Mucosa of descending colon (tissue), 3 donors: ENCODE measurements around the gene SLC17A9. TPM values are rescaled to one million over a fixed set of nuclear protein-coding genes. Genes with fewer than 3 reads are reported as not detected.
A peak's percentile ranks its signal among the peaks of the same experiment; 100 is the strongest.

Experiments
- ATAC-seq: fragments of 200-7000 bp; cut with Tn5 transposase; one replicate; pipeline ENCODE4 v1.9.1; 2020; ENCODE audit warnings: mild to moderate bottlenecking, moderate library complexity
- DNase-seq, 3 donors: peaks; one replicate each; pipeline ENCODE4 v3.0.0-alpha.2; 2020
- H3K36me3 ChIP-seq: fragments of 200-600 bp; one replicate; pipeline ENCODE4 v1.8.0; 2021; ENCODE audit warnings: low read depth, mild to moderate bottlenecking
- H3K4me1 ChIP-seq: fragments of 200-600 bp; one replicate; pipeline ENCODE4 v1.8.0; 2021; ENCODE audit warnings: low read depth, mild to moderate bottlenecking
- H3K4me3 ChIP-seq: fragments of 200-600 bp; one replicate; pipeline ENCODE4 v1.8.0; 2021; ENCODE audit warnings: mild to moderate bottlenecking
- H3K9me3 ChIP-seq: fragments of 200-600 bp; one replicate; pipeline ENCODE4 v1.8.0; 2021; ENCODE audit warnings: mild to moderate bottlenecking
- CTCF ChIP-seq: fragments of 200-600 bp; IDR thresholded peaks from one replicate; pipeline ENCODE4 v1.8.0; 2022; ENCODE audit warnings: antibody characterized with exemption, mild to moderate bottlenecking
- intact Hi-C, 2 donors: fragments of 100-400 bp; cut with DNase I in 1 of 2; cut with micrococcal nuclease in 1 of 2; formaldehyde crosslinking; loops; one replicate each; pipeline versions ENCODE4 v1.11.0 to v1.11.1; 2022; cut with DNase I, micrococcal nuclease
- total RNA-seq, 3 donors: library from RNA; stranded (reverse); fragmentation: NEBNext Ultra II Directional in 2 of 3; extraction: Animal tissue kit (Norgen Biotek cat#: 25700) in 2 of 3; gene quantifications; one replicate each; pipeline versions ENCODE4 v1.2.1 to v1.2.4, GENCODE V29; 2021 to 2023
- donor health status: DM: no; HTN: no; CAD: no; lungs with moderate emphysema.
- donor health status: DM: no; HTN: no; CAD: no.
- donor health status: DM: no; HTN: yes; CAD: no.

The SLC17A9 gene
- total RNA-seq, 3 donors from 2014 or later: 4.8 to 22.2 (median 6.4) TPM

GRCh38 chr20:62923669-62924441 is 28.7 kb upstream of the SLC17A9 start:
- ATAC-seq: no peak
- H3K4me3 ChIP-seq: no peak overlapping the region
- TF ChIP-seq CTCF: no peak
- no peak for DNase-seq
- H3K4me1 ChIP-seq: peaks cover 56% of the 10 kb centered on the region
- no peaks in the 10 kb centered on the region for H3K9me3 ChIP-seq
- H3K36me3 ChIP-seq: no peaks in the 10 kb centered on the region
- intact Hi-C loops: no loop called here

- no peak overlapping the region for H3K4me3 ChIP-seq
Observed at GRCh38 chr20:62924442-62925075, 27.9 kb upstream of the SLC17A9 start.

GRCh38 chr20:62925076-62925419 is 27.5 kb upstream of the SLC17A9 start:
- TF ChIP-seq CTCF: no peak
- H3K4me3 ChIP-seq: peak overlapping the region; percentile 99
- no peaks in the 10 kb centered on the region for H3K36me3 ChIP-seq
- intact Hi-C loops: no loop called here
- H3K9me3 ChIP-seq: no peaks in the 10 kb centered on the region
- DNase-seq: no peak
- no peak for ATAC-seq
- peaks cover 54% of the 10 kb centered on the region for H3K4me1 ChIP-seq

More at GRCh38 chr20:62924442-62925075, 27.9 kb upstream of the SLC17A9 start:
- DNase-seq (peak in 2 of 3 donors; percentile 47 to 56), ATAC-seq (peak; percentile 11)
- no peaks in the 10 kb centered on the region for H3K36me3 ChIP-seq
- no peaks in the 10 kb centered on the region for H3K9me3 ChIP-seq
- peaks cover 53% of the 10 kb centered on the region for H3K4me1 ChIP-seq
- intact Hi-C loops: no loop called here
- TF ChIP-seq CTCF: no peak

- no peak for TF ChIP-seq CTCF
- Histone ChIP-seq H3K4me3 (peak overlapping the region; percentile 99), H3K9me3 (no peaks in the 10 kb centered on the region), H3K36me3 (no peaks in the 10 kb centered on the region), H3K4me1 (peaks cover 56% of the 10 kb centered on the region)
- peak; percentile 58 to 72 (median 71) for DNase-seq
- intact Hi-C loops: no loop called here
- ATAC-seq: peak; percentile 17
Observed at GRCh38 chr20:62925420-62926228, 26.9 kb upstream of the SLC17A9 start.

- TF ChIP-seq CTCF: peak; percentile 87
- DNase-seq: peak; percentile 93 to 95 (median 94)
- Histone ChIP-seq H3K9me3 (no peaks in the 10 kb centered on the region), H3K4me1 (peaks cover 54% of the 10 kb centered on the region), H3K36me3 (no peaks in the 10 kb centered on the region), H3K4me3 (peak within 1 kb of the TSS; percentile 99)
- ATAC-seq: peak; percentile 87
- intact Hi-C loops: no loop called here
Observed at GRCh38 chr20:62926229-62927127, 26.0 kb upstream of the SLC17A9 start, which contains the start of gene DIDO1. Gene DIDO1, minus strand, starts transcription at chr20:62926505.
